HG03342 (cell line): ENCODE data around the gene GRK5.

ENCODE experiments used
- ATAC-seq: cut with Tn5 transposase; IDR thresholded peaks from one replicate; pipeline ENCODE4 v1.9.1; 2021; ENCODE audit warnings: mild to moderate bottlenecking, moderate library complexity; ENCODE audit not compliant: unreplicated experiment

The GRK5 gene

GRCh38 chr10:119496273-119496672, 288.9 kb downstream of the GRK5 start:
- ATAC-seq = peak; percentile 91

DNA sequence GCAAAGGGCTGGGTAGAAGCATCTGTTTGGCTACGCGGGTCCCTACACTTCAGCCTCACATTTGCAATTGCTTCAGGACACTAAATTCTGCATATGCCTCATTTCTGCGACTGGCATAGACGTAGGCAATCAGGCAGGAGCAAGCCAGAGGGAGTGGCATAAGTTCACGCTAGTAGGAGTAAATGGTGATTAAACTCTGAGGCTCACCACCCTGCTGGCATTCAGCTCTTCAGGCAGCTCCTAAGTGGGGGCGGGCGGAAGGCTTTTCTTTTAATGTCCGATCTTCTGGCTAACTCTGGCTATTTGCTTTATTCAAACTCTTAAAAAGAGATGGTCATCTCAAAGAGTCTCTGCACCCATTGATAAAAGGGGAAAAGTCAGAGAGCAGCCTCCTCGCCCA, 289.9 kb downstream of the GRK5 start:
- ATAC-seq = no peak

GRCh38 chr10:119498889-119499676, 291.7 kb downstream of the GRK5 start:
- ATAC-seq = no peak

DNA sequence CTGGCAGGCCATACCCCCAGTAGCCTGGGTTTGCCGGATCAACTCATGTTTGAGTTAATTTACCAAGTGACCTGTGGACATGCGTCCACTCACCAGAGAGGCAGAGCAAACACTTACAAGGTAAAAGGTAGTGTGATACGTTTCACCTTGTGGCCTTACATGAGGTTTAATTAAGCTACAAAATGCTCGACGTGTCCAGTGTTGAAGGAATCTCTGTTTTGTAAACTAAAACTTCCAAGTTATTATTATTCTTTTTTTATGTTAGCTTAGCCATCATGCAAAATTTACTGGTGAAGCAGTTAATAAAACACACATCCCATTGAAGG, 292.3 kb downstream of the GRK5 start:
- ATAC-seq = no peak

- no peak for ATAC-seq
Observed at GRCh38 chr10:119500123-119500795, 292.9 kb downstream of the GRK5 start.

GRCh38 chr10:119500821-119501220, 293.4 kb downstream of the GRK5 start:
- no peak for ATAC-seq

DNA sequence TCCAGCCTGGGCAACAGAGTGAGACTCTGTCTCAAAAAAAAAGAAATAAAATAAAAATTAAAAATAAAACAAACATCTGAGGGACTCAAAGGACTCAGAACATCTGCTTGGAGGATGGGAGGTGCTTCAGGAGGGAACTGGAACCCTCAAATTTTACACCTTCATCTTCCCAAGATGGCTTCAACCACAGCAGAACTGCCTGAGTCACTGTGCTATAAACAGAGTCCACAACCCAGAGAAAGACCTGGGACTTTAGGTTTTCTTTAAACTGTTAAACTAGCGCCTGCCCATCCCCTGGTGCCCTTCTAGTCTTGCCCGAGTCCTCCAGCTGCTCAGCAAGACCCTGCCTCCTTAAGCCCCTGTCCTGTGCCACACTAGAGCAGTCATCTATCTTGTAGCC, 294.3 kb downstream of the GRK5 start:
- ATAC-seq = no peak

GRCh38 chr10:119502209-119502608, 294.8 kb downstream of the GRK5 start:
- peak; percentile 62 for ATAC-seq

GRCh38 chr10:119502618-119503155, 295.3 kb downstream of the GRK5 start:
- no peak for ATAC-seq

- no peak for ATAC-seq
Observed at GRCh38 chr10:119503821-119504220, 296.4 kb downstream of the GRK5 start.

GRCh38 chr10:119504651-119505050, 297.3 kb downstream of the GRK5 start:
- no peak for ATAC-seq

DNA sequence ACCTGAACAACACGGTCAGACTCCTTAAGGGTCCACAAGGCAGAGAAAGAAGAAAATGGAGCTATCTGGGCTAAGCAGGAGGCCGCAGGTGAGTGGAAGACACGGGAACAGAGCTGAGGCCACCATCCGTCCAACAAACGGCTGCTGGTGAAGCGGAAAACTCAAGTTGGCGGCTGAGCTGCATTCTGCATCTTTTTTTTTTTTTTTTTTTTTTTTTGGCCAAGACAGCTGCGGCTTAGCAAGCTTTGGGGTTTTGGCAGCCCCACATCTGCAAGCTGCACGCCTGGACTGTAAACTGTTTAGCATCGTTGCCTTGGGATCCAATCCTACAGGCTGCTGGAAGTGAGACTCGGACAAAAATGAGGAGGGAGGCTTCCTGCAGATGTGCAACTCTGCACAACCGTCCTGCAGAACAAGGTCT, 297.8 kb downstream of the GRK5 start:
- ATAC-seq = no peak
